Right lobe of liver (tissue), 4 donors: ENCODE data around the gene CES2.

Experiments
- POLR2A ChIP-seq: fragments of 450-650 bp; IDR thresholded peaks from one replicate; pipeline ENCODE4 v1.6.1; 2017; ENCODE audit warnings: antibody characterized with exemption, mild to moderate bottlenecking
- TF ChIP-seq, protein P1 (sequence below), 4 donors: fragments of 200-600 bp in 3 of 4; fragments of 450-650 bp in 1 of 4; IDR thresholded peaks; one replicate each; pipeline versions ENCODE4 v1.5.1 to v1.8.0; 2016 to 2022; ENCODE audit warnings: antibody characterized with exemption in 4 of 4, mild to moderate bottlenecking in 2 of 4
- donor health status: DM: no; HTN: no; CAD: no.
- donor health status: DM: no; HTN: no; CAD: no.
- donor health status: DM: no; HTN: yes; CAD: no.

DNA sequence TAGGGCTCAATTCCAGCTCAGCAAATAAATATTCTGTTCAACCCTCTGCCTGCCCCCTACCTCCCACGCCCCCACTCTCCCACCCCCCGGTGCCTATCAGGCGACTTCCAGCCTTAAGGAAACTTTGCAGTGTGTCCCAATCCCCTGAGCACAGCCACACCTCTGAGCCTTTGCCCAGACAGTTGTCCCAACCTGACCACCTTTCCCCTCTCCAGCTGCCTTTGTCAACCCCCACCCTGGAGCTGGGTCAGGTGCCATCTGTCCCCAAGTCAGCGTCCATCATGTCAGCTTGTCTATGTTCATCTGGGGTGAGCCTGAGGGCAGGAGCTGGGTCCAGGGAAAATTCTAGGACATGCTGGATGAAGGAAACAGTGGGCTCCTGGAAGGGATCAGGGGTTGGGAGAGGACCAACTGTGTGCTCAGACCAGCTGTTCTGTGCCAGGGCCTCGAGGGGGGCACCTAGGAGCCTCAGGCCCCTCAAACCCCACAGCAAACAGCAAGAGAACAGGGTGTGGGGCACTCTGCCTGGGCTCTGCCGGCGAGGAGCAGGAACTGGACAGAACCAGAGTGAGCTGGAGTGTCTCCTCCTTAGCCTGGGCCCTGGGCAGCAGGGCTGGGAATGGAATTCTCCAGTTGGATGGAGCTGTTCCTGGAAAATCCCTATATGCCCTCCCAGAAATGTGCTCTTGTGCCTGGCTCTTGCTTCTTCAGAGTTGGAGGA lies 34.4 kb upstream of the CES2 start:
- TF ChIP-seq POLR2A: no peak
- TF ChIP-seq, protein P1, sequence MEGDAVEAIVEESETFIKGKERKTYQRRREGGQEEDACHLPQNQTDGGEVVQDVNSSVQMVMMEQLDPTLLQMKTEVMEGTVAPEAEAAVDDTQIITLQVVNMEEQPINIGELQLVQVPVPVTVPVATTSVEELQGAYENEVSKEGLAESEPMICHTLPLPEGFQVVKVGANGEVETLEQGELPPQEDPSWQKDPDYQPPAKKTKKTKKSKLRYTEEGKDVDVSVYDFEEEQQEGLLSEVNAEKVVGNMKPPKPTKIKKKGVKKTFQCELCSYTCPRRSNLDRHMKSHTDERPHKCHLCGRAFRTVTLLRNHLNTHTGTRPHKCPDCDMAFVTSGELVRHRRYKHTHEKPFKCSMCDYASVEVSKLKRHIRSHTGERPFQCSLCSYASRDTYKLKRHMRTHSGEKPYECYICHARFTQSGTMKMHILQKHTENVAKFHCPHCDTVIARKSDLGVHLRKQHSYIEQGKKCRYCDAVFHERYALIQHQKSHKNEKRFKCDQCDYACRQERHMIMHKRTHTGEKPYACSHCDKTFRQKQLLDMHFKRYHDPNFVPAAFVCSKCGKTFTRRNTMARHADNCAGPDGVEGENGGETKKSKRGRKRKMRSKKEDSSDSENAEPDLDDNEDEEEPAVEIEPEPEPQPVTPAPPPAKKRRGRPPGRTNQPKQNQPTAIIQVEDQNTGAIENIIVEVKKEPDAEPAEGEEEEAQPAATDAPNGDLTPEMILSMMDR (IDR thresholded peaks at IDR 0.05): no peak
